ENCODE measurements around the gene ZHX3.
A peak's percentile ranks its signal among the peaks of the same experiment; 100 is the strongest.

Gene ZHX3

DNA sequence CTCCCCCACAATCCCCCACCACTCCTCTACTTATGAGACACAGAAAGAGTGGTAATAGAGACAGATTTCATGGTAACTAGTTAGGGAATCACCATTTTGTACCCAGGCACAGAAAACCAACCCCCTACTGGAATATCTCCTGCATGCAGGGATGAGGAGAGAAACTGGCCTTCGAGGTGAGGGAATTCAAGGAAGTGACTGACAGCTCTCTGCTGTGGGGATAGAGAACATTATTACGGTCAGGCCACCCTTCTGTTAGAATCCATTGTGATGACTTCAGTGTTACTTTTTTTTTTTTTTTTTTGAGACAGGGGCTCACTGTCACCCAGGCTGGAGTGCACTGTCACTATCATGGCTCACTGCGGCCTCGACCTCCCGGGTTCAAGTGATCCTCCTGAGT, 9.6 kb upstream of the ZHX3 start:
- H3K27me3 ChIP-seq (ENCODE audit: control insufficient read depth, low read length), result no peaks in the 10 kb centered on the region
- H3K4me1 ChIP-seq (ENCODE audit: control insufficient read depth, low read length), result peaks cover 7% of the 10 kb centered on the region
- no peaks in the 10 kb centered on the region for H3K9me2 ChIP-seq (replicated peaks; ENCODE audit: control insufficient read depth, low read length)
- no peak overlapping the region for H3K4me2 ChIP-seq (ENCODE audit: low read length)
- H3K27ac ChIP-seq (ENCODE audit: low read depth, low read length), result no peak overlapping the region
- no peaks in the 10 kb centered on the region for H3K79me2 ChIP-seq (ENCODE audit: control insufficient read depth, low read length)
- TF ChIP-seq EZH2phosphoT487 (IDR thresholded peaks at IDR 0.05; ENCODE audit: borderline replicate concordance, low read length), result no peak
- TF ChIP-seq, protein P1, sequence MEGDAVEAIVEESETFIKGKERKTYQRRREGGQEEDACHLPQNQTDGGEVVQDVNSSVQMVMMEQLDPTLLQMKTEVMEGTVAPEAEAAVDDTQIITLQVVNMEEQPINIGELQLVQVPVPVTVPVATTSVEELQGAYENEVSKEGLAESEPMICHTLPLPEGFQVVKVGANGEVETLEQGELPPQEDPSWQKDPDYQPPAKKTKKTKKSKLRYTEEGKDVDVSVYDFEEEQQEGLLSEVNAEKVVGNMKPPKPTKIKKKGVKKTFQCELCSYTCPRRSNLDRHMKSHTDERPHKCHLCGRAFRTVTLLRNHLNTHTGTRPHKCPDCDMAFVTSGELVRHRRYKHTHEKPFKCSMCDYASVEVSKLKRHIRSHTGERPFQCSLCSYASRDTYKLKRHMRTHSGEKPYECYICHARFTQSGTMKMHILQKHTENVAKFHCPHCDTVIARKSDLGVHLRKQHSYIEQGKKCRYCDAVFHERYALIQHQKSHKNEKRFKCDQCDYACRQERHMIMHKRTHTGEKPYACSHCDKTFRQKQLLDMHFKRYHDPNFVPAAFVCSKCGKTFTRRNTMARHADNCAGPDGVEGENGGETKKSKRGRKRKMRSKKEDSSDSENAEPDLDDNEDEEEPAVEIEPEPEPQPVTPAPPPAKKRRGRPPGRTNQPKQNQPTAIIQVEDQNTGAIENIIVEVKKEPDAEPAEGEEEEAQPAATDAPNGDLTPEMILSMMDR (IDR thresholded peaks at IDR 0.05; ENCODE audit: low read depth, low read length, poor library complexity, severe bottlenecking), result no peak
- H3K4me3 ChIP-seq (ENCODE audit: low read length), result no peak overlapping the region
- H3K36me3 ChIP-seq (ENCODE audit: control insufficient read depth, low read length), result no peaks in the 10 kb centered on the region
- no peaks in the 10 kb centered on the region for H4K20me1 ChIP-seq (ENCODE audit: control insufficient read depth, insufficient read depth, low read depth, low read length)
- H3F3A ChIP-seq (ENCODE audit: control insufficient read depth, insufficient read depth), result no peaks in the 10 kb centered on the region
- no peaks in the 10 kb centered on the region for H3K9me3 ChIP-seq (ENCODE audit: control insufficient read depth, insufficient read depth, low read length)

DNA sequence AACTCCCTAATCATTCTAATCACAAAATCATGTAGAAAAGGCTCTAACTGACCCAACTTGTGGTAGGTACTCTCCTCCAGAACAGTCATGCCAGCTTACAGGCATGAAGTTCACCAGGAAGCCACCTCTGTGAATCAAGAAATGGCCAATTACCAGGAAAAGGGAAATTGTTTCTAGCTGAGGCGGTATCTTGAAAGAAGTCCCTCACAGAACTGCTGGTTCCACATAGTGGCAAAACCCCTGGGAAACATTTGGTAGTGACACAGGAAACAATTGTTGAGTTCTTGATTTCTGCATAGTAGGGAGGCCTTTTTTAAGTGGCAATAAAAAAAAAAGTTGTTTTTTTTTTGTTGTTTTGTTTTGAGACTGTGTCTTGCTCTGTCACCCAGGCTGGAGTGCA, 3.4 kb upstream of the ZHX3 start:
- Histone ChIP-seq H3K27me3 (ENCODE audit: control insufficient read depth, low read length) (no peaks in the 10 kb centered on the region), H3K9me3 (ENCODE audit: control insufficient read depth, insufficient read depth, low read length) (no peaks in the 10 kb centered on the region), H3K36me3 (ENCODE audit: control insufficient read depth, low read length) (no peaks in the 10 kb centered on the region), H3K9me2 (replicated peaks; ENCODE audit: control insufficient read depth, low read length) (no peaks in the 10 kb centered on the region), H3F3A (ENCODE audit: control insufficient read depth, insufficient read depth) (peaks cover 3% of the 10 kb centered on the region), H3K4me3 (ENCODE audit: low read length) (no peak overlapping the region), H3K4me1 (ENCODE audit: control insufficient read depth, low read length) (peaks cover 18% of the 10 kb centered on the region), H3K4me2 (ENCODE audit: low read length) (no peak overlapping the region), H4K20me1 (ENCODE audit: control insufficient read depth, insufficient read depth, low read depth, low read length) (no peaks in the 10 kb centered on the region), H3K27ac (ENCODE audit: low read depth, low read length) (no peak overlapping the region), H3K79me2 (ENCODE audit: control insufficient read depth, low read length) (peaks cover 12% of the 10 kb centered on the region)
- TF ChIP-seq, protein P1 (IDR thresholded peaks at IDR 0.05; ENCODE audit: low read depth, low read length, poor library complexity, severe bottlenecking), result no peak
- no peak for TF ChIP-seq EZH2phosphoT487 (IDR thresholded peaks at IDR 0.05; ENCODE audit: borderline replicate concordance, low read length)

DNA sequence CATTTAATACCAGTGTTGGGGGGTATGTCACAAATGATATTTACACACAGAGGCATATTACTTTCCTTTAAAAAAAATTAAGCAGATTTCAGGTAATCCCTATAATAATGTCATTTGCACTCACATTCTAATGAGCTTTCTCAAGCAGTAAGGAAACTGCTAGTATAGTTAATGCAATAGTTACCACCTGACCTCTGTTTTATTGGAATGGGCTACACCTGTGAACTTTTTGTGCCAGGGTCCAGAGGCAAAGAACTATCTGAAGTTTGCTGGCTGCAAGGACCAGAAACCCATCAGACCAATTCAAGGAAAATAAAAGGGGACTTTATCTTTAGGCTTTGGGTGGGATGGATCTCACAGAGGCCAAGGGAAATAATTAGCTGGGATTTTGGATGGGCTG, 2.9 kb upstream of the ZHX3 start:
- Histone ChIP-seq H3F3A (ENCODE audit: control insufficient read depth, insufficient read depth) (peaks cover 5% of the 10 kb centered on the region), H3K79me2 (ENCODE audit: control insufficient read depth, low read length) (peaks cover 17% of the 10 kb centered on the region), H3K36me3 (ENCODE audit: control insufficient read depth, low read length) (no peaks in the 10 kb centered on the region), H3K27me3 (ENCODE audit: control insufficient read depth, low read length) (no peaks in the 10 kb centered on the region), H3K9me3 (ENCODE audit: control insufficient read depth, insufficient read depth, low read length) (no peaks in the 10 kb centered on the region), H3K4me2 (ENCODE audit: low read length) (no peak overlapping the region), H4K20me1 (ENCODE audit: control insufficient read depth, insufficient read depth, low read depth, low read length) (no peaks in the 10 kb centered on the region), H3K27ac (ENCODE audit: low read depth, low read length) (no peak overlapping the region), H3K4me3 (ENCODE audit: low read length) (no peak overlapping the region), H3K4me1 (ENCODE audit: control insufficient read depth, low read length) (peaks cover 22% of the 10 kb centered on the region), H3K9me2 (replicated peaks; ENCODE audit: control insufficient read depth, low read length) (no peaks in the 10 kb centered on the region)
- TF ChIP-seq EZH2phosphoT487 (IDR thresholded peaks at IDR 0.05; ENCODE audit: borderline replicate concordance, low read length), result no peak
- TF ChIP-seq, protein P1 (IDR thresholded peaks at IDR 0.05; ENCODE audit: low read depth, low read length, poor library complexity, severe bottlenecking), result no peak

DNA sequence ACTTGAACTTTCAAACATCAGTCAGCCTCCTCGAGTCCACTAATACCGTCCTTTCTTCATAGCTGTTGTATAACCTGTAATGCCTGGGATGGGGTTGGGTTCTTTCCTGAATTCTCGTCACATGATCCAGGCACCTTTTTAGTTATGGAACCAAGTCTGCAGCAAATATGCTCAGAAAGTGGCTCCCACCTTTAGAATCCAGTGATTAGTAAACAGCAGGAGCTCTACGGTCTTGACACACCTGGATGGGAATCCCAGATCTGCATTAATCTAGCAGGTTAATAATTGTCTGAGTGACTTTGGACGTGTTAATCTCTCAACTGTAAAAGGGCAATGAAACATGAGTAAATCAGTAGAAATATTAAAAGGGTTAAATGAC, 729 bp upstream of the ZHX3 start:
- no peaks in the 10 kb centered on the region for H3K27me3 ChIP-seq (ENCODE audit: control insufficient read depth, low read length)
- TF ChIP-seq, protein P1 (IDR thresholded peaks at IDR 0.05; ENCODE audit: low read depth, low read length, poor library complexity, severe bottlenecking), result no peak
- TF ChIP-seq EZH2phosphoT487 (IDR thresholded peaks at IDR 0.05; ENCODE audit: borderline replicate concordance, low read length), result no peak

More for the DNA sequence above, 729 bp upstream of the ZHX3 start:
- Histone ChIP-seq H3K79me2 (ENCODE audit: control insufficient read depth, low read length) (peaks cover 32% of the 10 kb centered on the region), H3K9me2 (replicated peaks; ENCODE audit: control insufficient read depth, low read length) (no peaks in the 10 kb centered on the region), H3K9me3 (ENCODE audit: control insufficient read depth, insufficient read depth, low read length) (no peaks in the 10 kb centered on the region), H3F3A (ENCODE audit: control insufficient read depth, insufficient read depth) (peaks cover 5% of the 10 kb centered on the region), H3K4me2 (ENCODE audit: low read length) (peak overlapping the region; percentile 77), H3K4me1 (ENCODE audit: control insufficient read depth, low read length) (peaks cover 22% of the 10 kb centered on the region), H3K27ac (ENCODE audit: low read depth, low read length) (no peak overlapping the region), H3K36me3 (ENCODE audit: control insufficient read depth, low read length) (no peaks in the 10 kb centered on the region), H4K20me1 (ENCODE audit: control insufficient read depth, insufficient read depth, low read depth, low read length) (no peaks in the 10 kb centered on the region), H3K4me3 (ENCODE audit: low read length) (peak overlapping the region; percentile 75)

Data from DOHH2 (cell line).